GM12865 (cell line): ENCODE results near the gene BIRC6.
"Not testable (repeated sequence)": the region's sequence is repeated elsewhere in the genome, so short reads cannot be mapped to it uniquely, and the experiment has no call there.

Source experiments
- DNase-seq: peaks from one replicate; pipeline ENCODE4 v3.0.0; 2010; ENCODE audit warnings: low read depth
- H3K4me3 ChIP-seq: 2 replicates; pipeline ENCODE4 v1.5.1; 2011; ENCODE audit warnings: mild to moderate bottlenecking, low read depth, low read length, control low read depth
- CTCF ChIP-seq: IDR thresholded peaks from 2 replicates; pipeline ENCODE4 v1.5.1; 2011; ENCODE audit warnings: low read length, control low read depth, low read depth, inconsistent platforms; ENCODE audit not compliant: insufficient read depth; ENCODE audit errors: missing control alignments

BIRC6 gene

GRCh38 chr2:32446369-32446768 lies 89.5 kb downstream of the BIRC6 start:
- H3K4me3 ChIP-seq = no peak overlapping the region
- no peak for TF ChIP-seq CTCF
- no peak for DNase-seq

GRCh38 chr2:32450851-32451250 lies 94.0 kb downstream of the BIRC6 start:
- no peak for TF ChIP-seq CTCF
- DNase-seq = no peak
- no peak overlapping the region for H3K4me3 ChIP-seq

- no peak for TF ChIP-seq CTCF
- no peak overlapping the region for H3K4me3 ChIP-seq
- DNase-seq = no peak
Observed at GRCh38 chr2:32452338-32453064, 95.7 kb downstream of the BIRC6 start.

- no peak for TF ChIP-seq CTCF
- DNase-seq = no peak
- no peak overlapping the region for H3K4me3 ChIP-seq
Observed at GRCh38 chr2:32453242-32454062, 96.6 kb downstream of the BIRC6 start.

GRCh38 chr2:32455816-32456215 lies 99.0 kb downstream of the BIRC6 start:
- no peak overlapping the region for H3K4me3 ChIP-seq
- DNase-seq = no peak
- TF ChIP-seq CTCF = no peak

- H3K4me3 ChIP-seq = no peak overlapping the region
- DNase-seq = no peak
- no peak for TF ChIP-seq CTCF
Observed at GRCh38 chr2:32456808-32457207, 100.0 kb downstream of the BIRC6 start.

GRCh38 chr2:32457814-32458213 lies 101.0 kb downstream of the BIRC6 start:
- H3K4me3 ChIP-seq = no peak overlapping the region
- no peak for TF ChIP-seq CTCF
- no peak for DNase-seq

GRCh38 chr2:32460861-32461260 lies 104.0 kb downstream of the BIRC6 start:
- H3K4me3 ChIP-seq = not testable (repeated sequence)

More at GRCh38 chr2:32460861-32461260, 104.0 kb downstream of the BIRC6 start:
- not testable (repeated sequence) for DNase-seq
